Activated CD4-positive, alpha-beta T cell treated with anti-CD3 and anti-CD28 coated beads, Interleukin-2, amount 10 ng/mL, durations not matched to agents 24 days and 14 days (primary cell): Measurements from ENCODE around the gene RPUSD2. TPM values are rescaled to one million over a fixed set of nuclear protein-coding genes. Genes with fewer than 3 reads are reported as not detected.

Source experiments
- DNase-seq: peaks from one replicate; pipeline ENCODE4 v3.0.0; 2022
- H3K27ac Mint-ChIP-seq: one replicate; pipeline ENCODE4 v1.8.0; 2022; ENCODE audit warnings: mild to moderate bottlenecking, mixed read lengths
- H3K27me3 Mint-ChIP-seq: one replicate; pipeline ENCODE4 v1.8.0; 2022; ENCODE audit warnings: mixed read lengths
- H3K36me3 Mint-ChIP-seq: one replicate; pipeline ENCODE4 v1.8.0; 2022; ENCODE audit warnings: low read depth, mild to moderate bottlenecking, mixed read lengths
- H3K4me1 Mint-ChIP-seq: one replicate; pipeline ENCODE4 v1.8.0; 2021; ENCODE audit warnings: mixed read lengths
- H3K4me3 Mint-ChIP-seq: one replicate; pipeline ENCODE4 v1.8.0; 2022; ENCODE audit warnings: mild to moderate bottlenecking, moderate library complexity, mixed read lengths
- H3K9me3 Mint-ChIP-seq: one replicate; pipeline ENCODE4 v1.8.0; 2021; ENCODE audit warnings: mixed read lengths
- intact Hi-C: fragments of 100-400 bp; cut with micrococcal nuclease; formaldehyde crosslinking; loops from one replicate; pipeline ENCODE4 v1.15.1; 2023
- total RNA-seq: library from RNA; stranded (reverse); gene quantifications from 2 replicates; pipeline ENCODE4 v1.2.3, GENCODE V29; 2022

RPUSD2 gene
- total RNA-seq, 1 donor from 2014 or later, result 19.3 TPM

- intact Hi-C loops, result no loop called here
- Mint-ChIP-seq H3K4me3 (no peak overlapping the region), H3K36me3 (peaks cover 16% of the 10 kb centered on the region), H3K27ac (no peak overlapping the region), H3K4me1 (peaks cover 5% of the 10 kb centered on the region), H3K27me3 (no peaks in the 10 kb centered on the region), H3K9me3 (no peaks in the 10 kb centered on the region)
- DNase-seq, result no peak
These were observed 34.8 kb downstream of the RPUSD2 start for GRCh38 chr15:40603935-40604334.

GRCh38 chr15:40613080-40613479 is 44.0 kb downstream of the RPUSD2 start:
- intact Hi-C loops, result no loop called here
- Mint-ChIP-seq H3K9me3 (no peaks in the 10 kb centered on the region), H3K4me3 (no peak overlapping the region), H3K27me3 (no peaks in the 10 kb centered on the region), H3K4me1 (no peaks in the 10 kb centered on the region), H3K27ac (no peak overlapping the region), H3K36me3 (peaks cover 12% of the 10 kb centered on the region)
- no peak for DNase-seq

GRCh38 chr15:40618023-40618422 is 48.9 kb downstream of the RPUSD2 start:
- H3K27me3 Mint-ChIP-seq, result no peaks in the 10 kb centered on the region

GRCh38 chr15:40618906-40619305 is 49.8 kb downstream of the RPUSD2 start:
- H3K4me3 Mint-ChIP-seq, result no peak overlapping the region
- intact Hi-C loops, result no loop called here
- H3K27me3 Mint-ChIP-seq, result no peaks in the 10 kb centered on the region
- peaks cover 34% of the 10 kb centered on the region for H3K36me3 Mint-ChIP-seq
- H3K4me1 Mint-ChIP-seq, result no peaks in the 10 kb centered on the region
- no peak for DNase-seq
- no peaks in the 10 kb centered on the region for H3K9me3 Mint-ChIP-seq
- no peak overlapping the region for H3K27ac Mint-ChIP-seq

More at GRCh38 chr15:40618023-40618422, 48.9 kb downstream of the RPUSD2 start:
- Mint-ChIP-seq H3K36me3 (peaks cover 32% of the 10 kb centered on the region), H3K27ac (no peak overlapping the region), H3K9me3 (no peaks in the 10 kb centered on the region), H3K4me1 (no peaks in the 10 kb centered on the region), H3K4me3 (no peak overlapping the region)
- intact Hi-C loops, result no loop called here
- no peak for DNase-seq

GRCh38 chr15:40623361-40623760 is 54.3 kb downstream of the RPUSD2 start:
- H3K4me3 Mint-ChIP-seq, result no peak overlapping the region
- intact Hi-C loops, result no loop called here
- H3K27me3 Mint-ChIP-seq, result no peaks in the 10 kb centered on the region
- peaks cover 36% of the 10 kb centered on the region for H3K36me3 Mint-ChIP-seq
- no peaks in the 10 kb centered on the region for H3K9me3 Mint-ChIP-seq
- no peak for DNase-seq
- no peaks in the 10 kb centered on the region for H3K4me1 Mint-ChIP-seq
- no peak overlapping the region for H3K27ac Mint-ChIP-seq

Other genes starting within 250 kb of the RPUSD2 start
- 22.8 and 23.3 TPM in 2 replicates for gene INAFM2, start 245.6 kb upstream of the RPUSD2 start, total RNA-seq
- 0.21 and 0.54 TPM in 2 replicates for gene CCDC9B, start 228.4 kb upstream of the RPUSD2 start, total RNA-seq
- not detected in 2 replicates for gene PHGR1, start 218.3 kb upstream of the RPUSD2 start, total RNA-seq
- gene DISP2, start 211.1 kb upstream of the RPUSD2 start, total RNA-seq, result 0.02 and 0.05 TPM in 2 replicates
- gene KNSTRN, start 186.6 kb upstream of the RPUSD2 start, total RNA-seq, result 50.4 and 52.9 TPM in 2 replicates
- gene IVD, start 163.5 kb upstream of the RPUSD2 start, total RNA-seq, result 66.6 and 70.7 TPM in 2 replicates
- 23.9 and 26.2 TPM in 2 replicates for gene BAHD1, start 128.3 kb upstream of the RPUSD2 start, total RNA-seq
- 9.0 and 9.7 TPM in 2 replicates for gene CHST14, start 98.3 kb upstream of the RPUSD2 start, total RNA-seq
- 29.9 and 33.5 TPM in 2 replicates for gene CCDC32, start 4.3 kb upstream of the RPUSD2 start, total RNA-seq
- 25.3 and 25.6 TPM in 2 replicates for gene KNL1, start 24.9 kb downstream of the RPUSD2 start, total RNA-seq
- 67.5 and 70.3 TPM in 2 replicates for gene RAD51, start 125.9 kb downstream of the RPUSD2 start, total RNA-seq
- gene RMDN3, start 186.0 kb downstream of the RPUSD2 start, total RNA-seq, result 36.1 and 38.9 TPM in 2 replicates
- gene GCHFR, start 194.8 kb downstream of the RPUSD2 start, total RNA-seq, result 34.7 and 37.2 TPM in 2 replicates
- gene C15orf62, start 200.7 kb downstream of the RPUSD2 start, total RNA-seq, result 0.43 and 0.51 TPM in 2 replicates
- 35.6 and 37.6 TPM in 2 replicates for gene ZFYVE19, start 237.8 kb downstream of the RPUSD2 start, total RNA-seq
- gene DNAJC17, start 238.2 kb downstream of the RPUSD2 start, total RNA-seq, result 53.8 and 54.3 TPM in 2 replicates